Occipital lobe (tissue), 2 donors: Measurements from ENCODE around the gene ENDOU. TPM values are rescaled to one million over a fixed set of nuclear protein-coding genes. Genes with fewer than 3 reads are reported as not detected.
"Not testable (repeated sequence)": the region's sequence is repeated elsewhere in the genome, so short reads cannot be mapped to it uniquely, and the experiment has no call there.

ENCODE experiments used
- DNase-seq: peaks from one replicate; lab custom pipeline; 2025; lab: John Stamatoyannopoulos, UW
- total RNA-seq: library from RNA; depleted of rRNA; stranded (reverse); fragments of >200 nt; gene quantifications from one replicate; pipeline ENCODE4 v1.2.3, GENCODE V29; 2014

The ENDOU gene
- total RNA-seq, 1 donor from 2014 or later = not detected

DNA sequence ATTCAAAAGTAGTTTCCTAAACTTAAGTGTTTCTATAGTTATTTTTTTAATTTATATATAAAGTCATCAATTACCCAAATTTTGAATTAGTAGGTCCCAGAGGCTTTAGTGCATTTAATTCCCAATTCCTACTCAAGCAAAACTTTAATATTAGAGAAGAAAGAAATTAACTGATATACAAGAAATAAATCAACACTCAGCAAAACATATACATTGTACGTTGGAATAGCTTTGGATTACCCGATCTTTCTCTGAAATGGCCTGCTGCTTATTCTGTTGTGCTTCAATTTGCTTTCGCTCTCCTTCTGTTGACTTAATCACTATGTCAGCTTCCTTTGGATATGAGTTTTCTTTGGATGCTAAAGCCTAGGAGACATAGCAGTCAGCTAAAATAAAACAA, 37.7 kb downstream of the ENDOU start:
- DNase-seq = no peak

DNA sequence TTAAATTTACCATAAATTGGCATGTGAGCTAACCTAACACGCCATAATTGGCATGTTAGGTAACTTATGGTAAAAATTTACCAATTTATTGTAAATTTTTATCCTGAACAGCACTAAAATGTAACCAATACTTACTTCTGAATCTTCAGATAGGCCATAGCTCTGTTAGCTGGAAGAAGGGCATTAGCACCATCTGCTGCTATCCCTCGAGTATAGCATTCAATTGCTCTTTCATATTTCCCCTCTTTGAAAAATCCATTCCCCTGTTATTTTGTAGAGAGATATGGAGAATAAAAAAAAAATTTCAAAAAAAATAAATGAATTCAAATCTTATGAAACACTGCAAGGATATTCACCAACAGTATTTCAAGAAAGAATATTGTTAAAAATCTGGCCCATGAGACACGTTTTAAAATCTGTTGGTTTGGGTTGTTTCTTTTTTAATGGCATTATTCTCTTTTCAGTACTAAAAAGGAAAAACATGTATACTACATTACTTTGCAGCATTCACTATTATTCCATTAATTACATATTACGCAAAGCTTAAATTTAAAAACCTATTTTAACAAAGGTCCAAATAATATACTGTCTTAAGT, 38.5 kb downstream of the ENDOU start:
- no peak for DNase-seq

DNA sequence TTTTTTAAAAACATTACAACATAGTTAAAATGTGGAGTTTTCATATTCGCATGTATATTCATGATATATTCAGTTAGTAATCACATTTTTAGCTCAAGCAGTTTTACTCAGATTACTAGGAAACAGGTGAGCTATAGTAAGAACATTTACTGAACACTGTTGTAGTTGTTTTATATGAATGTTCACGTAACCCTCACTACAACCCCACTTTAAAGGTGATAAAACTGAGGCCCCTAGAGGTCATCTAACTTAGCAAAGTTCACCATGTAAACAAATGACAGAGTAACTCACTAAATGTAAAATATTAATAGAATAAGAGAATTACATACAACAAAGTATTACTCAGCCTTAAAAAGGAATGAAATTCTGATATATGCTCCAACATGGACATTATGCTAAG, 45.5 kb downstream of the ENDOU start:
- DNase-seq = no peak

DNA sequence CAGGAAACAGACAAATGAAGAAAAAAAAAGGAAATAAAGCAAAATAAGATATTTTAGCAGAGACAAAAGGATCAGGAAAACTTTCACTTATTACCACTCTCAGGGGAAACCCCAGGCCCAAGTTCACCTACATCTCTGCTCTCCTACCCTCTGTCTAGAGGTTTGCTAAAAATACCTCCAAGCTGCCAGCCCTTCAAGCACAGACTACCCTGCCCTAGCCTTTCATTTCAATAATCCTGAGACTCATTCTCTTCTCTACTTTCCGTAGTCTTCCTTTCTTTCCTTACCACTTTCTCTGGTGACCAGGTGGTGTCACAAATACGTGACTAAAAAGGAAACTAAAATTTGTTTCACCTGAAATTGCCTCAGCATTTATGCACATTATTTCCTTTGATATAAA, 53.2 kb downstream of the ENDOU start:
- no peak for DNase-seq

DNA sequence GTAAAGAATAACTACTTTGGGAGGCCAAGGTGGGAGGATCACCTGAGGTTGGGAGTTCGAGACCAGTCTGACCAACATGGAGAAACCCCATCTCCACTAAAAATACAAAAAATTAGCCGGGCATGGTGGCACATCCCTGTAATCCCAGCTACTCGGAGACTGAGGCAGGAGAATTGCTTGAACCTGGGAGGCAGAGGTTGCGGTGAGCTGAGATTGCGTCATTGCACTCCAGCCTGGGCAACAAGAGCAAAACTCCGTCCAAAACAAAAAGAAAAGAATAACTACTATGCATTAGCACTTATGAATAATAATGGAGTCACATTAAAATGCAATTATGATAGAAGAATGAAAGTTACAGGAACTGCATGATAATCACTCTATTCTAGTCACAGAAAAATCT, 57.4 kb downstream of the ENDOU start:
- not testable (repeated sequence) for DNase-seq

Other genes with a start within 250 kb of the ENDOU start
- 24.3 TPM for gene RPAP3, start 19.5 kb downstream of the ENDOU start, total RNA-seq
- gene RAPGEF3, start 33.4 kb upstream of the ENDOU start, total RNA-seq = 9.0 TPM
- 11.1 TPM for gene SLC48A1, start 47.7 kb upstream of the ENDOU start, total RNA-seq
- 5.9 TPM for gene HDAC7, start 94.4 kb upstream of the ENDOU start, total RNA-seq
- not detected for gene VDR, start 179.5 kb upstream of the ENDOU start, total RNA-seq
- gene TMEM106C, start 238.1 kb upstream of the ENDOU start, total RNA-seq = 73.6 TPM